K562 (cell line): ENCODE results near the gene HAPLN2. TPM values are rescaled to one million over a fixed set of nuclear protein-coding genes. Genes with fewer than 3 reads are reported as not detected.

ENCODE experiments used
- ADNP ChIP-seq: fragments of 200-800 bp; sonication (Bioruptor generic); IDR thresholded peaks from 2 replicates; pipeline ENCODE4 v1.6.1; 2016; ENCODE audit warnings: missing genetic modification characterization, missing compliant biosample characterization
- BACH1 ChIP-seq: fragments of 200-800 bp; sonication (Bioruptor generic); IDR thresholded peaks from 2 replicates; pipeline ENCODE4 v1.6.1; 2016; ENCODE audit warnings: missing genetic modification characterization, missing compliant biosample characterization
- CBX2 ChIP-seq: fragments of 200-600 bp; sonication (generic); IDR thresholded peaks from one replicate; pipeline ENCODE4 v1.6.1; 2012; ENCODE audit warnings: mild to moderate bottlenecking, low read length, inconsistent platforms; ENCODE audit not compliant: insufficient read depth, poor library complexity, severe bottlenecking
- GABPA ChIP-seq: fragments of 200-800 bp; sonication (Bioruptor generic); conservative IDR thresholded peaks from 2 replicates; pipeline ENCODE4 v1.6.1; 2016; ENCODE audit warnings: low read depth, missing genetic modification characterization, missing compliant biosample characterization
- GTF2B ChIP-seq: IDR thresholded peaks from 2 replicates; pipeline ENCODE4 v1.6.1; 2011; ENCODE audit not compliant: insufficient read length; ENCODE audit errors: extremely low read depth
- MNT ChIP-seq, 2 experiments: fragments of 450-650 bp; conservative IDR thresholded peaks; 2 replicates each; pipeline ENCODE4 v1.6.1; 2017; ENCODE audit warnings: mild to moderate bottlenecking in 2 of 2, moderate library complexity in 2 of 2
- NCOR1 ChIP-seq: fragments of 450-650 bp; IDR thresholded peaks from 2 replicates; pipeline ENCODE4 v1.6.1; 2016; ENCODE audit warnings: mild to moderate bottlenecking, moderate library complexity
- NR4A1 ChIP-seq, 2 experiments: fragments of 250-450 bp in 1 of 2; fragments of 450-650 bp in 1 of 2; sonication (Bioruptor Pico) in 1 of 2; IDR thresholded peaks; 2 replicates each; pipeline versions ENCODE4 v1.4.0 to v1.6.1; 2016 to 2020; ENCODE audit warnings: mild to moderate bottlenecking in 2 of 2, missing compliant biosample characterization in 1 of 2, missing genetic modification characterization in 1 of 2, moderate library complexity in 1 of 2
- RBM14 ChIP-seq: fragments of 200-400 bp; formaldehyde crosslinking; IDR thresholded peaks from 2 replicates; pipeline ENCODE4 v1.6.1; 2018; ENCODE audit warnings: low read depth, mild to moderate bottlenecking, low read length, moderate library complexity, borderline replicate concordance; ENCODE audit not compliant: insufficient read depth
- SIN3B ChIP-seq: fragments of 450-650 bp; IDR thresholded peaks from 2 replicates; pipeline ENCODE4 v1.6.1; 2017; ENCODE audit warnings: low read depth, mild to moderate bottlenecking, moderate library complexity
- SMARCA5 ChIP-seq: fragments of 450-650 bp; IDR thresholded peaks from 2 replicates; pipeline ENCODE4 v1.6.1; 2016
- THRAP3 ChIP-seq: fragments of 450-650 bp; IDR thresholded peaks from 2 replicates; pipeline ENCODE4 v1.6.1; 2016; ENCODE audit warnings: mild to moderate bottlenecking, inconsistent platforms, borderline replicate concordance
- ZBTB34 ChIP-seq: fragments of 250-450 bp; sonication (Bioruptor Pico); IDR thresholded peaks from 2 replicates; pipeline ENCODE4 v1.8.0; 2021; ENCODE audit warnings: mild to moderate bottlenecking, moderate library complexity
- ZNF212 ChIP-seq: fragments of 450-650 bp; formaldehyde crosslinking; IDR thresholded peaks from 2 replicates; pipeline ENCODE4 v1.4.0; 2020; ENCODE audit warnings: mild to moderate bottlenecking
- ZNF23 ChIP-seq: fragments of 250-450 bp; sonication (Bioruptor Pico); IDR thresholded peaks from 2 replicates; pipeline ENCODE4 v1.4.0; 2020; ENCODE audit warnings: mild to moderate bottlenecking
- ZNF263 ChIP-seq: sonication (generic); formaldehyde crosslinking; IDR thresholded peaks from 2 replicates; pipeline ENCODE4 v1.8.0; 2022; ENCODE audit warnings: mild to moderate bottlenecking, missing genetic modification reagents, borderline replicate concordance
- ZNF277 ChIP-seq: fragments of 250-450 bp; sonication (Bioruptor Pico); IDR thresholded peaks from 2 replicates; pipeline ENCODE4 v1.8.0; 2022; ENCODE audit warnings: inconsistent platforms, mild to moderate bottlenecking, moderate library complexity, borderline replicate concordance
- ZNF445 ChIP-seq: fragments of 250-450 bp; sonication (Bioruptor Pico); IDR thresholded peaks from 2 replicates; pipeline ENCODE4 v1.4.0; 2020; ENCODE audit warnings: low read depth, mild to moderate bottlenecking, moderate library complexity
- ZNF589 ChIP-seq: fragments of 200-800 bp; sonication (Bioruptor generic); IDR thresholded peaks from 2 replicates; pipeline ENCODE4 v1.6.1; 2016; ENCODE audit warnings: low read depth, missing genetic modification characterization, missing compliant biosample characterization
- ZNF668 ChIP-seq: fragments of 250-450 bp; sonication (Bioruptor Pico); IDR thresholded peaks from 2 replicates; pipeline ENCODE4 v1.8.0; 2022; ENCODE audit warnings: mild to moderate bottlenecking, inconsistent platforms
- ZNF764 ChIP-seq: fragments of 250-450 bp; sonication (Bioruptor Pico); IDR thresholded peaks from 2 replicates; pipeline ENCODE4 v1.4.0; 2020; ENCODE audit warnings: low read depth, mild to moderate bottlenecking, moderate library complexity
- ZSCAN32 ChIP-seq: fragments of 450-650 bp; formaldehyde crosslinking; IDR thresholded peaks from 2 replicates; pipeline ENCODE4 v1.4.0; 2020; ENCODE audit warnings: mild to moderate bottlenecking, moderate library complexity
- polyA plus RNA-seq, 8 experiments: library from polyadenylated mRNA; depleted of rRNA in 4 of 8; stranded (reverse) in 5 of 8; unstranded in 3 of 8; fragments of >200 nt; fragmentation: Nextera tagmentation in 2 of 8; fragmentation: Illumina TruSeq in 1 of 8; extraction: Ambion mirVana in 2 of 8; extraction: Trizol in 1 of 8; gene quantifications; 2 replicates each; pipeline versions ENCODE4 v1.2.1 to v1.2.3, GENCODE V29; 2011 to 2014; ENCODE audit warnings: inconsistent platforms in 1 of 8, missing spikeins in 1 of 8
- total RNA-seq, 7 experiments: library from RNA; depleted of rRNA in 6 of 7; stranded (reverse); fragments of >200 nt in 6 of 7; fragmentation: Illumina TruSeq in 2 of 7; extraction: Trizol in 2 of 7; gene quantifications; 2 replicates each; pipeline versions ENCODE4 v1.2.1 to v1.2.3, GENCODE V29; 2011 to 2021; ENCODE audit warnings: low replicate concordance in 1 of 7

Gene HAPLN2
- total and polyA plus RNA-seq, 9 of the 15 experiments (the other 6 are each of a cell fraction or from before 2014, with no cell fraction given), result 0.14 to 5.2 (median 3.8) TPM; not detected in 4

- TF ChIP-seq GTF2B, result no peak
- TF ChIP-seq ZBTB34 (CRISPR knock-in tag), result no peak
- TF ChIP-seq ZNF589, result no peak
- no peak for TF ChIP-seq BACH1 (tag)
- no peak for TF ChIP-seq SIN3B
- TF ChIP-seq ZNF263, result no peak
- TF ChIP-seq ZNF445 (CRISPR knock-in tag), result no peak
- TF ChIP-seq RBM14, result no peak
- TF ChIP-seq CBX2, result no peak
- no peak for TF ChIP-seq THRAP3
- no peak for TF ChIP-seq ZNF277 (CRISPR knock-in tag)
- TF ChIP-seq ZNF23 (CRISPR knock-in tag), result no peak
- no peak for TF ChIP-seq ADNP
- no peak for TF ChIP-seq NCOR1
- TF ChIP-seq MNT (conservative IDR thresholded peaks at IDR 0.05), result no peak
- no peak for TF ChIP-seq NR4A1 (CRISPR knock-in tag; IDR thresholded peaks at IDR 0.05)
- no peak for TF ChIP-seq NR4A1 (tag; IDR thresholded peaks at IDR 0.05)
- no peak for TF ChIP-seq ZNF212 (CRISPR knock-in tag)
- no peak for TF ChIP-seq SMARCA5
- TF ChIP-seq ZNF764 (CRISPR knock-in tag), result no peak
- no peak for TF ChIP-seq GABPA (tag)
- TF ChIP-seq ZNF668 (CRISPR knock-in tag), result no peak
- TF ChIP-seq ZSCAN32 (CRISPR knock-in tag), result no peak
Observed at GRCh38 chr1:156642265-156643048, 23.2 kb downstream of the HAPLN2 start (continued).
